Epithelial cell of proximal tubule (primary cell): ENCODE results near the gene OSBPL8. TPM values are rescaled to one million over a fixed set of nuclear protein-coding genes. Genes with fewer than 3 reads are reported as not detected.

Experiments
- DNase-seq: peaks from one replicate; pipeline ENCODE4 v3.0.0-alpha.2; 2011; ENCODE audit warnings: low read depth
- H3K4me3 ChIP-seq: 2 replicates; pipeline ENCODE4 v1.5.1; 2011; ENCODE audit warnings: low read depth, mild to moderate bottlenecking, low read length
- CTCF ChIP-seq: conservative IDR thresholded peaks from 2 replicates; pipeline ENCODE4 v1.5.1; 2012; ENCODE audit warnings: low read depth, mild to moderate bottlenecking, low read length
- total RNA-seq: library from RNA; depleted of rRNA; stranded (reverse); fragments of >200 nt; gene quantifications from 2 replicates; pipeline ENCODE4 v1.2.3, GENCODE V29; 2015

The OSBPL8 gene
- total RNA-seq, 1 donor from 2014 or later: 46.5 TPM

GRCh38 chr12:76417116-76417515 is 142.5 kb downstream of the OSBPL8 start:
- TF ChIP-seq CTCF: no peak
- H3K4me3 ChIP-seq: no peak overlapping the region
- DNase-seq: no peak

- DNase-seq: no peak
Observed at GRCh38 chr12:76413121-76413520, 146.4 kb downstream of the OSBPL8 start.

GRCh38 chr12:76410781-76411180 is 148.8 kb downstream of the OSBPL8 start:
- no peak overlapping the region for H3K4me3 ChIP-seq
- no peak for TF ChIP-seq CTCF

More at GRCh38 chr12:76413121-76413520, 146.4 kb downstream of the OSBPL8 start:
- no peak for TF ChIP-seq CTCF
- no peak overlapping the region for H3K4me3 ChIP-seq

GRCh38 chr12:76410371-76410770 is 149.2 kb downstream of the OSBPL8 start:
- no peak for DNase-seq
- TF ChIP-seq CTCF: no peak

More at GRCh38 chr12:76410781-76411180, 148.8 kb downstream of the OSBPL8 start:
- no peak for DNase-seq

GRCh38 chr12:76409074-76409473 is 150.5 kb downstream of the OSBPL8 start:
- no peak for DNase-seq
- no peak for TF ChIP-seq CTCF
- H3K4me3 ChIP-seq: no peak overlapping the region

More at GRCh38 chr12:76410371-76410770, 149.2 kb downstream of the OSBPL8 start:
- no peak overlapping the region for H3K4me3 ChIP-seq

- DNase-seq: no peak
- TF ChIP-seq CTCF: no peak
Observed at GRCh38 chr12:76407710-76408109, 151.9 kb downstream of the OSBPL8 start.

GRCh38 chr12:76402259-76402658 is 157.3 kb downstream of the OSBPL8 start:
- H3K4me3 ChIP-seq: no peak overlapping the region
- no peak for TF ChIP-seq CTCF
- no peak for DNase-seq

More at GRCh38 chr12:76407710-76408109, 151.9 kb downstream of the OSBPL8 start:
- H3K4me3 ChIP-seq: no peak overlapping the region
